Heart right ventricle (tissue), 16 donors: ENCODE results near the gene TRIM75. TPM values are rescaled to one million over a fixed set of nuclear protein-coding genes. Genes with fewer than 3 reads are reported as not detected.

ENCODE experiments used
- ATAC-seq, 8 donors: fragments of 200-7000 bp; cut with Tn5 transposase; one replicate each; pipeline ENCODE4 v1.9.1; 2020; ENCODE audit warnings: mild to moderate bottlenecking in 8 of 8, moderate library complexity in 8 of 8, moderate number of reproducible peaks in 1 of 8
- DNase-seq, 2 donors: peaks; one replicate each; pipeline ENCODE4 v3.0.0-alpha.2; 2020
- H3K27ac ChIP-seq, 10 donors: fragments of 200-600 bp; sonication (generic) in 2 of 10; one replicate each; pipeline versions ENCODE4 v1.5.0 to v1.8.0; 2020 to 2022; ENCODE audit warnings: mild to moderate bottlenecking in 3 of 10
- H3K27me3 ChIP-seq, 7 donors: fragments of 200-600 bp; one replicate each; pipeline ENCODE4 v1.8.0; 2021 to 2022; ENCODE audit warnings: mild to moderate bottlenecking in 2 of 7
- H3K36me3 ChIP-seq, 9 donors: fragments of 200-600 bp; sonication (generic) in 1 of 9; one replicate each; pipeline versions ENCODE4 v1.5.0 to v1.8.0; 2020 to 2022; ENCODE audit warnings: mild to moderate bottlenecking in 2 of 9
- H3K4me1 ChIP-seq, 9 donors: fragments of 200-600 bp; sonication (generic) in 1 of 9; one replicate each; pipeline versions ENCODE4 v1.5.0 to v1.8.0; 2020 to 2022; ENCODE audit warnings: mild to moderate bottlenecking in 4 of 9
- H3K4me3 ChIP-seq, 10 donors: fragments of 200-600 bp; sonication (generic) in 2 of 10; one replicate each; pipeline versions ENCODE4 v1.5.0 to v1.8.0; 2020 to 2022; ENCODE audit warnings: mild to moderate bottlenecking in 7 of 10, moderate library complexity in 2 of 10
- H3K9me3 ChIP-seq, 11 donors: fragments of 200-600 bp in 10 of 11; sonication (generic) in 2 of 11; one replicate each; pipeline versions ENCODE4 v1.5.0 to v1.8.0; 2013 to 2022; ENCODE audit warnings: mild to moderate bottlenecking in 2 of 11, control low read depth in 1 of 11, moderate library complexity in 1 of 11
- WGBS, 2 donors: extraction: QIAGEN DNeasy Blood & Tissue Kit; methylation state at CpG; one replicate each; pipeline ENCODE4 v1.1.7; 2013; ENCODE audit warnings: inconsistent platforms in 1 of 2; 5-methylcytosine and 5-hydroxymethylcytosine counted together
- intact Hi-C, 10 donors: fragments of 100-400 bp; cut with DNase I; formaldehyde crosslinking; loops; one replicate each; pipeline versions ENCODE4 v1.11.1 to v1.14.2; 2022
- long read RNA-seq, 3 donors: library from polyadenylated mRNA; unstranded; transcript quantifications; one replicate each; pipeline ENCODE4 v2.0.0, GENCODE V29; 2020 to 2021
- polyA plus RNA-seq, 2 donors: library from polyadenylated mRNA; stranded (reverse); fragments of 200-250 nt; gene quantifications; one replicate each; pipeline ENCODE4 v1.2.3, GENCODE V29; 2013
- total RNA-seq, 10 donors: library from RNA; stranded (reverse); fragmentation: NEBNext Ultra II Directional in 3 of 10; extraction: Animal tissue kit (Norgen Biotek cat#: 25700) in 3 of 10; gene quantifications; one replicate each; pipeline versions ENCODE4 v1.2.1 to v1.2.4, GENCODE V29; 2021 to 2023
- TF ChIP-seq, protein P1 (sequence below), 9 donors: fragments of 200-600 bp; sonication (generic) in 2 of 9; IDR thresholded peaks; one replicate each; pipeline versions ENCODE4 v1.5.0 to v1.8.0; 2021 to 2022; ENCODE audit warnings: antibody characterized with exemption in 9 of 9, mild to moderate bottlenecking in 5 of 9, moderate library complexity in 1 of 9
- donor health status: Arrhythmogenic right ventricular cardiomyopathy.
- donor health status: ischemic (EF 13 %, LVEDD 7.1; RV severe dilation, severe dysfunction).
- donor health status: healthy with polysubstance abuse.
- donor health status: DM: no; HTN: yes; CAD: no.
- donor health status: DM: no; HTN: no; CAD: no.
- donor health status: ischemic (EF 25% LVEDD 6.9; RV normal size, moderate dysfunction).
- donor health status: ischemic (EF 25% LVEDD 5.7; RV mildly dilated, moderate dysfunction).
- donor health status: healthy.
- donor health status: DM: yes; HTN: yes; CAD: no.
- donor health status: Ischemic cardiomyopathy.
- donor health status: ischemic (EF 35%, LVEDD 5.7; RV mildly dilated, moderate dysfunction).
- donor health status: nonischemic (EF 11% LVEDD 7.7; RV severe dilation, severe dysfunction).
- donor health status: DM: yes; HTN: yes; CAD: no.
- donor health status: PGD.
- donor health status: ischemic (EF 29% LVEDD 5.4; RV normal size, mild dysfunction).
- donor health status: nonischemic (EF 23%, LVEDD 6.1; RV moderate dilation, normal function).

The TRIM75 gene
- total RNA-seq: not detected
- polyA plus RNA-seq: not detected
- long read RNA-seq, donor 1: 0 reads
- long read RNA-seq, donor 2: 0 reads
- long read RNA-seq, donor 3: 0 reads

DNA sequence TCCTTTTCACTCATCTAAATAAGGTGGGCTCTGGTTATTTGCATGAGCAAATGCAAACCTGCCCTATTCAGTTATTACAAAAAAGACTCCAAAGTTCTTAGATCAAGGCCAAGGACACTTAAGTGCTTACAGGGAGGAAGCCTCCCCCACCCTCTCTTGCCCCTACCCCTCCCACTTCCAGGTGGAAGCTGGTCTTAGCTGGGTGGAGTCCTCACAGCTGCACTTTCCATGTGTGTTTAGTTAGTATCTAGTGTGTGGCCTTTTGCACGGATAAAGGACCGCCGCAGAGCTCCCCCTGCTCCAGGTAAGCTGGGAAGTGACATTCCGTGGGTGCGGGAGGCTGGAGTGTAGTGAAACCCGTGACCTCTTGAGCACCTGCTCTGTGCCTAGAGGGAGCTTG lies at the start of gene TRIM75:
Gene TRIM75 (plus strand): TSS at position 222 of the 400 bp plus-strand sequence. CDS start 5,282 bp downstream, outside the sequence.
- H3K36me3 ChIP-seq: no peaks in the 10 kb centered on the region
- peaks cover 0 to 11% (median 0%) of the 10 kb centered on the region in 7 donors for H3K27me3 ChIP-seq
- no peak within 1 kb of the TSS for H3K4me3 ChIP-seq
- TF ChIP-seq, protein P1, sequence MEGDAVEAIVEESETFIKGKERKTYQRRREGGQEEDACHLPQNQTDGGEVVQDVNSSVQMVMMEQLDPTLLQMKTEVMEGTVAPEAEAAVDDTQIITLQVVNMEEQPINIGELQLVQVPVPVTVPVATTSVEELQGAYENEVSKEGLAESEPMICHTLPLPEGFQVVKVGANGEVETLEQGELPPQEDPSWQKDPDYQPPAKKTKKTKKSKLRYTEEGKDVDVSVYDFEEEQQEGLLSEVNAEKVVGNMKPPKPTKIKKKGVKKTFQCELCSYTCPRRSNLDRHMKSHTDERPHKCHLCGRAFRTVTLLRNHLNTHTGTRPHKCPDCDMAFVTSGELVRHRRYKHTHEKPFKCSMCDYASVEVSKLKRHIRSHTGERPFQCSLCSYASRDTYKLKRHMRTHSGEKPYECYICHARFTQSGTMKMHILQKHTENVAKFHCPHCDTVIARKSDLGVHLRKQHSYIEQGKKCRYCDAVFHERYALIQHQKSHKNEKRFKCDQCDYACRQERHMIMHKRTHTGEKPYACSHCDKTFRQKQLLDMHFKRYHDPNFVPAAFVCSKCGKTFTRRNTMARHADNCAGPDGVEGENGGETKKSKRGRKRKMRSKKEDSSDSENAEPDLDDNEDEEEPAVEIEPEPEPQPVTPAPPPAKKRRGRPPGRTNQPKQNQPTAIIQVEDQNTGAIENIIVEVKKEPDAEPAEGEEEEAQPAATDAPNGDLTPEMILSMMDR (IDR thresholded peaks at IDR 0.05): no peak
- DNase-seq: no peak
- no peak for ATAC-seq
- intact Hi-C loops: no loop called here
- no peaks in the 10 kb centered on the region for H3K9me3 ChIP-seq
- H3K27ac ChIP-seq: no peak within 1 kb of the TSS
- WGBS, 2 donors: 77 to 82% methylated on average over 6 of the region's 6 CpGs
- H3K4me1 ChIP-seq: no peaks in the 10 kb centered on the region

DNA sequence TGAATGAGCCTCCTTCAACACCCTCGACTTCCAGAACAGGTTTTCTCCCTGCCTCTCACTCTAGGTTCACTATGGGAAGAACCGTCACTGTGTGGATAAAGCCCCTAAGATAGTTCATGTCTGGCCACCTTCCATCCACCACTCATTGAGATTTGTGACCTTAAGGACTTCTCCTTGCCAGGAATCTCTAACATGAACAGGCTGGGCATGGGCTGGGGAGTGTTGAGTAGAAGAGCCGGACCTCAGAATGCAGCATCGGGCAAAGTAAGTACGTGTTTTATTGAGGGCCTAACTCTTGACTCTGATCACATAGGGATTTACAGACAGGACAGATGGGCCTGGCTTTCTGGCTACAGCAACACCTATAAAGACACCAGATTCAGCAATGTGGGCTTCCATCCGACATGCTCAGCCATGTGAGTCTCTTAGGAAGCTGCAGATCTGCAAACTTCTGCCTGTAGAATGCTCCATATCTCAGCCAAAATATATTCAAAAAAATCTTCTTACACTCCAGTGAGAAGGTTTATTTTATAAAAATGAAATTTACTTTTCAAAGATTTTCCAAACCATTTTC lies 48.2 kb upstream of the TRIM75 start:
- no peak overlapping the region for H3K27ac ChIP-seq
- no peaks in the 10 kb centered on the region for H3K36me3 ChIP-seq
- ATAC-seq (no peak), DNase-seq (no peak)
- no peak overlapping the region for H3K4me3 ChIP-seq
- no peaks in the 10 kb centered on the region for H3K4me1 ChIP-seq
- peaks cover 0 to 6% (median 0%) of the 10 kb centered on the region in 7 donors for H3K27me3 ChIP-seq
- 81 to 84% methylated on average over 6 of the region's 6 CpGs for WGBS, 2 donors
- intact Hi-C loops: no loop called here
- H3K9me3 ChIP-seq: no peaks in the 10 kb centered on the region
- TF ChIP-seq, protein P1 (IDR thresholded peaks at IDR 0.05): no peak

DNA sequence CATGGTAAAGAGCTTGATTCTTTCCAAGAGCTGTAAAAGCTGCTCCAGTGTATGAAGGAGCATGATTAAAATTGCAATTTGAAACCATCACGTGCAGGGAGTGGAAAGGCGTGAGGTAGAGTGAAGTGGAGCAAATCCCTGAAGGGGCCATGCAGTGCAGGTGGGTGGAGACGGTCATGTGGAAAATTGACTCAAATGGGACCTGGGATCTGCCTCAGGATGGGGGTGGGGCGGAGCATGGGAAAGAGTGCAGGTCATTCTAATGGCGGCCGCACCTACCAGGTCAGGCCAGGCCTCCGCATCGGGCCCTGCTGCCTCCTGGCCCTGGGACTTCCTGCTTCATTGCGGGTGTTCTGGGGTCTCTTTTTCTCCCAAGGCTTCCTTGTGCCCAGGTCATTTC lies 47.2 kb upstream of the TRIM75 start:
- Histone ChIP-seq H3K9me3 (no peaks in the 10 kb centered on the region), H3K27me3 (peaks cover 0 to 12% (median 0%) of the 10 kb centered on the region in 7 donors), H3K27ac (no peak overlapping the region), H3K4me1 (no peaks in the 10 kb centered on the region), H3K4me3 (no peak overlapping the region), H3K36me3 (no peaks in the 10 kb centered on the region)
- intact Hi-C loops: no loop called here
- 90% methylated on average over 9 of the region's 9 CpGs for WGBS, 2 donors
- ATAC-seq (no peak), DNase-seq (no peak)
- TF ChIP-seq, protein P1 (IDR thresholded peaks at IDR 0.05): no peak

DNA sequence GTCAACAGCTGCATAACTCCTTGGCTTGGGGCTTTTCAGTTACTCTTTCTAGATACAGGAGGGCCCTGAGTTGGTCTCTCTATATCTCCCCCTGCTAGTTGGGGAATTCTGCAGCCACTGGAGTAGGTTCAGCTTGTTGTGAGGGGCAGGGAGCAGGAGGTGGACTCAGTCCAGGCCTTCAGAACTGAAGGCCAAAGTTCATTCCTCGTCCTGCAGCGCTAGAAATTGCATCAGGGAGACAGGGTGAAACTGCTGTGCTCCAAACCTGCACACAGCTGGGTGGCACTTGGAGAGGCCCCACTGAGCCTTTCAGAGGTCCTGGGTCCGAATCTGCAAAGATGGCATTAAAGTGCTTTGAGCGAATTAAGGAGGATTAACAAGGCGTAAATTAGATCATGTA lies 46.8 kb upstream of the TRIM75 start:
- ATAC-seq (no peak), DNase-seq (no peak)
- WGBS, 2 donors: 75 to 87% methylated on average over 5 of the region's 5 CpGs
- TF ChIP-seq, protein P1 (IDR thresholded peaks at IDR 0.05): no peak
- Histone ChIP-seq H3K27ac (no peak overlapping the region), H3K36me3 (no peaks in the 10 kb centered on the region), H3K4me3 (no peak overlapping the region), H3K9me3 (no peaks in the 10 kb centered on the region), H3K4me1 (no peaks in the 10 kb centered on the region), H3K27me3 (peaks cover 0 to 14% (median 0%) of the 10 kb centered on the region in 7 donors)
- intact Hi-C loops: no loop called here
